ENCODE measurements around the gene PGM2L1. TPM values are rescaled to one million over a fixed set of nuclear protein-coding genes. Genes with fewer than 3 reads are reported as not detected.

The PGM2L1 gene
- total and polyA plus RNA-seq, 2 of the 13 experiments (the other 11 are each of a cell fraction or from before 2014, with no cell fraction given) = 0.57 to 1.2 TPM

DNA sequence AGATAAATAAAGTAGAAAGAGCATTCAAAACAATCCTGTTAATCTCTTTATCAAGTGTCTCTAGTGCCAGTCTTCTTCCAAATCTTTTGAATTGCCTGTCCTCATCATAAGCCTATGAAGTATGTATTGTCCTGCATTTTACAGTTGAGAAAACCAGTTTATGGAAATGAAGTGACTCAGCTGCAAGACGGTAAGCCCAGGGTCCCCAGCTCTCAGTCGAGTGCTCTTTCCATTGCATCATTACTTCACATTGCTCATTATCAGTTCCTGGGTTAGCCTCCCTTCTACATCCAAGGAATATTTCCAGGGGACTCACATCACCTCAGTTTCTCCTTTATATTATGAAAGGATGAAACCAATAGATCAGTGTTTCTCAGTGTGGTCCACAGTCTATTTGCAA is 77.7 kb downstream of the PGM2L1 start (continued):
- TF ChIP-seq, protein P1, sequence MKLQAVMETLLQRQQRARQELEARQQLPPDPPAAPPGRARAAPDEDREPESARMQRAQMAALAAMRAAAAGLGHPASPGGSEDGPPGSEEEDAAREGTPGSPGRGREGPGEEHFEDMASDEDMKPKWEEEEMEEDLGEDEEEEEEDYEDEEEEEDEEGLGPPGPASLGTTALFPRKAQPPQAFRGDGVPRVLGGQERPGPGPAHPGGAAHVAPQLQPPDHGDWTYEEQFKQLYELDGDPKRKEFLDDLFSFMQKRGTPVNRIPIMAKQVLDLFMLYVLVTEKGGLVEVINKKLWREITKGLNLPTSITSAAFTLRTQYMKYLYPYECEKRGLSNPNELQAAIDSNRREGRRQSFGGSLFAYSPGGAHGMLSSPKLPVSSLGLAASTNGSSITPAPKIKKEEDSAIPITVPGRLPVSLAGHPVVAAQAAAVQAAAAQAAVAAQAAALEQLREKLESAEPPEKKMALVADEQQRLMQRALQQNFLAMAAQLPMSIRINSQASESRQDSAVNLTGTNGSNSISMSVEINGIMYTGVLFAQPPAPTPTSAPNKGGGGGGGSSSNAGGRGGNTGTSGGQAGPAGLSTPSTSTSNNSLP (IDR thresholded peaks at IDR 0.05; ENCODE audit: low read depth, low read length) = no peak
- TF ChIP-seq ZNF205 (CRISPR knock-in tag; IDR thresholded peaks at IDR 0.05) (no peak), RFX1 (IDR thresholded peaks at IDR 0.05) (no peak), ZNF160 (CRISPR knock-in tag; IDR thresholded peaks at IDR 0.05) (no peak), KAT8 (CRISPR knock-in tag; IDR thresholded peaks at IDR 0.05) (no peak)
- TF ChIP-seq, protein P2, sequence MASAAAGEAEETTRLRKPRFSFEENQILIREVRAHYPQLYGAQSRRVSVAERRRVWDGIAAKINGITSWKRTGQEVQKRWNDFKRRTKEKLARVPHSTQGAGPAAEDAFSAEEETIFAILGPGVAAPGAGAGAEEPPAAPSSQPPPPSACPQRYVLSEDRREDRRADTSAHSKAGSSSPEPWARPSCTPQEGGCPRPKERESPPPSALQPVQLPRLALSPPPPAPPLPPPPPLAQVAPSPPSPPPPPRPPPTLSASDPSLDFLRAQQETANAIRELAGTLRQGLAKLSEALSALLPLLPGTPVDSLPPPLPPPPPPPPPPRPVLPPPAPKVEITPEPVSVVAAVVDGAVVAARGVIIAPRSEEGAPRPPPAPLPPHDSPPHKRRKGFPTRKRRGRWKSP (CRISPR knock-in tag; IDR thresholded peaks at IDR 0.05) = no peak
- TF ChIP-seq, protein P3, sequence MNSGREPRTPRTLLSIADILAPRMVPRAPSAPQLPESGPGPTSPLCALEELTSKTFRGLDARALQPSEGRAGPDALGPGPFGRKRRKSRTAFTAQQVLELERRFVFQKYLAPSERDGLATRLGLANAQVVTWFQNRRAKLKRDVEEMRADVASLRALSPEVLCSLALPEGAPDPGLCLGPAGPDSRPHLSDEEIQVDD (CRISPR knock-in tag; IDR thresholded peaks at IDR 0.05; ENCODE audit: borderline replicate concordance) = no peak
- TF ChIP-seq, protein P4, sequence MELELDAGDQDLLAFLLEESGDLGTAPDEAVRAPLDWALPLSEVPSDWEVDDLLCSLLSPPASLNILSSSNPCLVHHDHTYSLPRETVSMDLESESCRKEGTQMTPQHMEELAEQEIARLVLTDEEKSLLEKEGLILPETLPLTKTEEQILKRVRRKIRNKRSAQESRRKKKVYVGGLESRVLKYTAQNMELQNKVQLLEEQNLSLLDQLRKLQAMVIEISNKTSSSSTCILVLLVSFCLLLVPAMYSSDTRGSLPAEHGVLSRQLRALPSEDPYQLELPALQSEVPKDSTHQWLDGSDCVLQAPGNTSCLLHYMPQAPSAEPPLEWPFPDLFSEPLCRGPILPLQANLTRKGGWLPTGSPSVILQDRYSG (CRISPR knock-in tag; IDR thresholded peaks at IDR 0.05) = no peak

DNA sequence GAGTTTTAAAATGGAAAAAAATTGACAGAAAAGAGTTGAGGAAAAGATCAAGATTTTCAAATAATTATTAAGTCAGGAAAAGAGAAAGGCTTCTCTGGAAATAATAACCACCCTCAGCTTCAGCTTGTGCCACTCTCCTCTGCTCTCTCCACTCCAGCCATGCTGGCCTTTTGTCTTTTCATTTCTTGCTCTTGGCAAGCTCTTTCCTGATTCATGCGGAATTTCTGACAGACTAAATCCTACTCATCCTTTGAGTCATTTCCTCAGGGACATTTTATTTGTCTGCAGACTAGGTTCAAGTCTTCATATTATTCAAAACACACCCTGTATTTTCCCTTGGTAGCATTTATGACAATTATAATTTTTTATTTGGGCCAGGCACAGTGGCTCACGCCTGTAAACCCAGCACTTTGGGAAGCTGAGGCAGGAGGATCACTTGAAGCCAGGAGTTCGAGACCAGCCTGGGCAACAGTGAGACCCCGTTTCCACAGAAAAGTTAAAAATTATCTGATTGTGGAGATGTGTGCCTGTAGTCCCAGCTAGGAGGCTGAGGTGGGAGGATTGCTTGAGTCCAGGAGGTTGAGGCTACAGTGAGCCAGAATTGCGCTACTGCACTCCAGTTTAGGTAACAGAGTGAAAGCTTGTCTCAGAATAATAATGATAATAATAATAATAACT is 79.0 kb downstream of the PGM2L1 start:
- in situ Hi-C loops (cut with HindIII; ENCODE audit: extremely low pct_ligation_motif_present, low pct_unique_long_range_greater_than_20kb) = no loop called here
- H2AFZ ChIP-seq (ENCODE audit: low read length) = no peak overlapping the region
- TF ChIP-seq RAD51 (IDR thresholded peaks at IDR 0.05; ENCODE audit: borderline replicate concordance) (no peak), ZNF121 (CRISPR knock-in tag; IDR thresholded peaks at IDR 0.05) (no peak), DR1 (CRISPR knock-in tag; IDR thresholded peaks at IDR 0.05) (no peak), RORA (CRISPR knock-in tag; IDR thresholded peaks at IDR 0.05) (no peak)
- TF ChIP-seq, protein P5, sequence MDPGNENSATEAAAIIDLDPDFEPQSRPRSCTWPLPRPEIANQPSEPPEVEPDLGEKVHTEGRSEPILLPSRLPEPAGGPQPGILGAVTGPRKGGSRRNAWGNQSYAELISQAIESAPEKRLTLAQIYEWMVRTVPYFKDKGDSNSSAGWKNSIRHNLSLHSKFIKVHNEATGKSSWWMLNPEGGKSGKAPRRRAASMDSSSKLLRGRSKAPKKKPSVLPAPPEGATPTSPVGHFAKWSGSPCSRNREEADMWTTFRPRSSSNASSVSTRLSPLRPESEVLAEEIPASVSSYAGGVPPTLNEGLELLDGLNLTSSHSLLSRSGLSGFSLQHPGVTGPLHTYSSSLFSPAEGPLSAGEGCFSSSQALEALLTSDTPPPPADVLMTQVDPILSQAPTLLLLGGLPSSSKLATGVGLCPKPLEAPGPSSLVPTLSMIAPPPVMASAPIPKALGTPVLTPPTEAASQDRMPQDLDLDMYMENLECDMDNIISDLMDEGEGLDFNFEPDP (CRISPR knock-in tag; conservative IDR thresholded peaks at IDR 0.05) = no peak
- TF ChIP-seq, protein P6, sequence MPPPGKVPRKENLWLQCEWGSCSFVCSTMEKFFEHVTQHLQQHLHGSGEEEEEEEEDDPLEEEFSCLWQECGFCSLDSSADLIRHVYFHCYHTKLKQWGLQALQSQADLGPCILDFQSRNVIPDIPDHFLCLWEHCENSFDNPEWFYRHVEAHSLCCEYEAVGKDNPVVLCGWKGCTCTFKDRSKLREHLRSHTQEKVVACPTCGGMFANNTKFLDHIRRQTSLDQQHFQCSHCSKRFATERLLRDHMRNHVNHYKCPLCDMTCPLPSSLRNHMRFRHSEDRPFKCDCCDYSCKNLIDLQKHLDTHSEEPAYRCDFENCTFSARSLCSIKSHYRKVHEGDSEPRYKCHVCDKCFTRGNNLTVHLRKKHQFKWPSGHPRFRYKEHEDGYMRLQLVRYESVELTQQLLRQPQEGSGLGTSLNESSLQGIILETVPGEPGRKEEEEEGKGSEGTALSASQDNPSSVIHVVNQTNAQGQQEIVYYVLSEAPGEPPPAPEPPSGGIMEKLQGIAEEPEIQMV (CRISPR knock-in tag; IDR thresholded peaks at IDR 0.05; ENCODE audit: low read depth) = no peak

More for the DNA sequence above, 79.0 kb downstream of the PGM2L1 start:
- 13% methylated on average over 5 of the region's 5 CpGs for WGBS (ENCODE audit: low lambda C conversion rate)
- DNase-seq (ENCODE audit: low spot score) (no peak), FAIRE-seq (no peak), ATAC-seq (no peak)
- H3K4me1 ChIP-seq (ENCODE audit: insufficient read depth, low read length) = no peaks in the 10 kb centered on the region
- H3K79me2 ChIP-seq (ENCODE audit: insufficient read depth, low read length) = no peaks in the 10 kb centered on the region
- H3K4me2 ChIP-seq (ENCODE audit: low read depth, low read length) = no peak overlapping the region
- intact Hi-C loops (cut with micrococcal nuclease; ENCODE audit: unreplicated experiment) = no loop called here
- no peaks in the 10 kb centered on the region for H4K20me1 ChIP-seq (ENCODE audit: insufficient read depth, low read length)
- H3K36me3 ChIP-seq (replicated peaks in 1 of 2; ENCODE audit: control insufficient read depth in 1 of 2, insufficient read depth in 2 of 2, low read length in 2 of 2) = no peaks in the 10 kb centered on the region
- no peak overlapping the region for H3K9ac ChIP-seq (ENCODE audit: insufficient read depth, low read depth, low read length)
- CTCF ChIA-PET (ENCODE audit: low intra/inter-chr PET ratio, low total read pairs) = no interaction called here
- H3K27ac ChIP-seq (ENCODE audit: extremely low read length, insufficient read depth, low read length) = no peak overlapping the region
- peaks cover 14% of the 10 kb centered on the region for H3K9me3 ChIP-seq (ENCODE audit: low read length)
- BruUV-seq (replicated peaks) = no TSS peak
- H3K4me3 ChIP-seq (replicated peaks in 1 of 3; ENCODE audit: insufficient read depth in 1 of 3, low read depth in 2 of 3, low read length in 3 of 3) = no peak overlapping the region
- POLR2A ChIA-PET = no interaction called here
- H3K27me3 ChIP-seq (ENCODE audit: control insufficient read depth in 1 of 2, insufficient read depth in 2 of 2, low read length in 2 of 2) = peaks cover 0 to 9% of the 10 kb centered on the region in 2 experiments; a peak in 2 of 5 replicates
